ENCODE measurements around the gene CEP55. TPM values are rescaled to one million over a fixed set of nuclear protein-coding genes. Genes with fewer than 3 reads are reported as not detected.
A peak's percentile ranks its signal among the peaks of the same experiment; 100 is the strongest.

The CEP55 gene
- polyA plus RNA-seq, 1 experiment, result 16.3 TPM

GRCh38 chr10:93473161-93473560 is 23.3 kb upstream of the CEP55 start:
- TF ChIP-seq, protein P1, sequence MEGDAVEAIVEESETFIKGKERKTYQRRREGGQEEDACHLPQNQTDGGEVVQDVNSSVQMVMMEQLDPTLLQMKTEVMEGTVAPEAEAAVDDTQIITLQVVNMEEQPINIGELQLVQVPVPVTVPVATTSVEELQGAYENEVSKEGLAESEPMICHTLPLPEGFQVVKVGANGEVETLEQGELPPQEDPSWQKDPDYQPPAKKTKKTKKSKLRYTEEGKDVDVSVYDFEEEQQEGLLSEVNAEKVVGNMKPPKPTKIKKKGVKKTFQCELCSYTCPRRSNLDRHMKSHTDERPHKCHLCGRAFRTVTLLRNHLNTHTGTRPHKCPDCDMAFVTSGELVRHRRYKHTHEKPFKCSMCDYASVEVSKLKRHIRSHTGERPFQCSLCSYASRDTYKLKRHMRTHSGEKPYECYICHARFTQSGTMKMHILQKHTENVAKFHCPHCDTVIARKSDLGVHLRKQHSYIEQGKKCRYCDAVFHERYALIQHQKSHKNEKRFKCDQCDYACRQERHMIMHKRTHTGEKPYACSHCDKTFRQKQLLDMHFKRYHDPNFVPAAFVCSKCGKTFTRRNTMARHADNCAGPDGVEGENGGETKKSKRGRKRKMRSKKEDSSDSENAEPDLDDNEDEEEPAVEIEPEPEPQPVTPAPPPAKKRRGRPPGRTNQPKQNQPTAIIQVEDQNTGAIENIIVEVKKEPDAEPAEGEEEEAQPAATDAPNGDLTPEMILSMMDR (IDR thresholded peaks at IDR 0.05; ENCODE audit: low read depth, low read length), result no peak
- POLR2A ChIA-PET, result interaction anchor here (1.2 kb wide), 1 partner anchor 9 kb away, joined by 3 read pairs; no protein-coding TSS in a partner anchor
- CTCF ChIA-PET, result interaction anchor here (0.8 to 4.6 kb wide), 3 partner anchors 9 to 96 kb away, joined by 4 to 47 read pairs (median 29); partner anchors contain the start of gene MYOF
- DNase-seq (ENCODE audit: low read depth, low spot score), result no peak
- H3K27ac ChIP-seq (ENCODE audit: low read depth, low read length), result peak overlapping the region; percentile 42
- H3K4me3 ChIP-seq (ENCODE audit: low read depth, low read length), result no peak overlapping the region
- H3K27me3 ChIP-seq (ENCODE audit: control insufficient read depth, insufficient read depth, low read length), result no peaks in the 10 kb centered on the region
- H3K9me3 ChIP-seq (ENCODE audit: control insufficient read depth, insufficient read depth, low read length), result no peaks in the 10 kb centered on the region

GRCh38 chr10:93473804-93474472 is 22.5 kb upstream of the CEP55 start:
- POLR2A ChIA-PET, result interaction anchor here (1.2 to 1.6 kb wide), 2 partner anchors 8 to 9 kb away, joined by 3 to 5 read pairs; no protein-coding TSS in a partner anchor
- Histone ChIP-seq H3K4me3 (ENCODE audit: low read depth, low read length) (no peak overlapping the region), H3K9me3 (ENCODE audit: control insufficient read depth, insufficient read depth, low read length) (no peaks in the 10 kb centered on the region), H3K27me3 (ENCODE audit: control insufficient read depth, insufficient read depth, low read length) (no peaks in the 10 kb centered on the region), H3K27ac (ENCODE audit: low read depth, low read length) (peak overlapping the region; percentile 42)
- DNase-seq (ENCODE audit: low read depth, low spot score), result no peak
- TF ChIP-seq, protein P1 (IDR thresholded peaks at IDR 0.05; ENCODE audit: low read depth, low read length), result no peak
- CTCF ChIA-PET, result interaction anchor here (0.5 to 4.6 kb wide), 5 partner anchors 8 to 121 kb away, joined by 3 to 47 read pairs (median 7); partner anchors contain the start of gene MYOF

- no peak overlapping the region for H3K4me3 ChIP-seq (ENCODE audit: low read depth, low read length)
- peak overlapping the region; percentile 49 for H3K27ac ChIP-seq (ENCODE audit: low read depth, low read length)
- TF ChIP-seq, protein P1 (IDR thresholded peaks at IDR 0.05; ENCODE audit: low read depth, low read length), result no peak
- CTCF ChIA-PET, result interaction anchor here (4.1 kb wide), 1 partner anchor 98 kb away, joined by 47 read pairs; no protein-coding TSS in a partner anchor
- no peaks in the 10 kb centered on the region for H3K9me3 ChIP-seq (ENCODE audit: control insufficient read depth, insufficient read depth, low read length)
- H3K27me3 ChIP-seq (ENCODE audit: control insufficient read depth, insufficient read depth, low read length), result no peaks in the 10 kb centered on the region
- no peak for DNase-seq (ENCODE audit: low read depth, low spot score)
- POLR2A ChIA-PET, result interaction anchor here (0.6 to 1.6 kb wide), 3 partner anchors 9 to 38 kb away, joined by 5 to 11 read pairs (median 8); no protein-coding TSS in a partner anchor
Measured at GRCh38 chr10:93475227-93475626, 21.2 kb upstream of the CEP55 start.

DNA sequence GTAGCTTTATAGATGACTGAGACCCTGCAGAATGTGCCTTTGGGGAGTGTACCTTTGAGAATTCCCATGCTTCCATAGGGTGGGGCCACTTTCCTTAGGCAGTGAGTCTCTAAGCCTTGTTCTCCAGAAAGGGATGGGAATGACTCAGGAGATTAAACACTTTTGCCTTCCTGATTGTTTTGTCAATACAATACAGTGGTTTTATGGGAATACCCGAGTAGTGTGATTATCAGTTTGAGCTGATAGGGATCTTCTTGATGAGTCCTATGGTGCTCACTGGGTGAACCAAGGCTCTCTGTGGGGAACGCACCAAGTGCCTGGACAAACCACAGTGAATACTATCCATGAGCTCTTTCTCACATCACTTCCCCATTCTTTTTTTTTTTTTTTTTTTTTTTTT is 20.5 kb upstream of the CEP55 start:
- no peaks in the 10 kb centered on the region for H3K9me3 ChIP-seq (ENCODE audit: control insufficient read depth, insufficient read depth, low read length)
- ChIA-PET CTCF (interaction anchor here (0.6 to 4.1 kb wide), 3 partner anchors 19 to 396 kb away, joined by 3 to 47 read pairs (median 7); no protein-coding TSS in a partner anchor), POLR2A (interaction anchor here (0.6 to 1.6 kb wide), 5 partner anchors 10 to 181 kb away, joined by 3 to 17 read pairs (median 11); no protein-coding TSS in a partner anchor)
- TF ChIP-seq, protein P1 (IDR thresholded peaks at IDR 0.05; ENCODE audit: low read depth, low read length), result no peak
- peak overlapping the region; percentile 49 for H3K27ac ChIP-seq (ENCODE audit: low read depth, low read length)
- H3K4me3 ChIP-seq (ENCODE audit: low read depth, low read length), result no peak overlapping the region
- H3K27me3 ChIP-seq (ENCODE audit: control insufficient read depth, insufficient read depth, low read length), result no peaks in the 10 kb centered on the region
- DNase-seq (ENCODE audit: low read depth, low spot score), result no peak

DNA sequence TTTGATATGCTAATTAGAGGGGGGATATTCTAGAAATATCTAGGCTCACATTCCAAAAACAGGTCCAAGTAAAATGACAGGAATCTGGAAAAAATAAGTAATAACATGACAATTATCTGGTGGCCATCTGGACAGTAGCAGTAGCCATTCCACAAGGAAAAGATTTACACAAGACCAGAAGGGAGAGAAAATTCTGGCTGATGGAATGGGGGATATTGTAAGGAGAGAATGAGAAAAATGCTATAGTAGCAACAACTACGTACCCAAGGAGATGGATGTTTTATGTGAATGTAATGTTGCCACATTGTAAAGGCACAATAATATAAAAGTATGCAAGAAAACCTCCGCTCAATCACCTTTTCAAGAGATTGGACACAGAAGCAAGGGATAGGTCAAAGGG is 19.7 kb upstream of the CEP55 start:
- ChIA-PET CTCF (interaction anchor here (0.6 to 14.9 kb wide), 4 partner anchors 18 to 397 kb away, joined by 3 to 473 read pairs (median 27); no protein-coding TSS in a partner anchor), POLR2A (interaction anchor here (0.7 to 1.5 kb wide), 2 partner anchors 40 to 101 kb away, joined by 11 to 17 read pairs; no protein-coding TSS in a partner anchor)
- H3K27me3 ChIP-seq (ENCODE audit: control insufficient read depth, insufficient read depth, low read length), result no peaks in the 10 kb centered on the region
- TF ChIP-seq, protein P1 (IDR thresholded peaks at IDR 0.05; ENCODE audit: low read depth, low read length), result no peak
- no peak for DNase-seq (ENCODE audit: low read depth, low spot score)
- no peak overlapping the region for H3K27ac ChIP-seq (ENCODE audit: low read depth, low read length)
- H3K9me3 ChIP-seq (ENCODE audit: control insufficient read depth, insufficient read depth, low read length), result no peaks in the 10 kb centered on the region
- no peak overlapping the region for H3K4me3 ChIP-seq (ENCODE audit: low read depth, low read length)
